ENCODE measurements around the gene LGR6. TPM values are rescaled to one million over a fixed set of nuclear protein-coding genes. Genes with fewer than 3 reads are reported as not detected.

The LGR6 gene
- total and polyA plus RNA-seq, 10 of the 15 experiments (the other 5 are each of a cell fraction or from before 2014, with no cell fraction given): not detected

DNA sequence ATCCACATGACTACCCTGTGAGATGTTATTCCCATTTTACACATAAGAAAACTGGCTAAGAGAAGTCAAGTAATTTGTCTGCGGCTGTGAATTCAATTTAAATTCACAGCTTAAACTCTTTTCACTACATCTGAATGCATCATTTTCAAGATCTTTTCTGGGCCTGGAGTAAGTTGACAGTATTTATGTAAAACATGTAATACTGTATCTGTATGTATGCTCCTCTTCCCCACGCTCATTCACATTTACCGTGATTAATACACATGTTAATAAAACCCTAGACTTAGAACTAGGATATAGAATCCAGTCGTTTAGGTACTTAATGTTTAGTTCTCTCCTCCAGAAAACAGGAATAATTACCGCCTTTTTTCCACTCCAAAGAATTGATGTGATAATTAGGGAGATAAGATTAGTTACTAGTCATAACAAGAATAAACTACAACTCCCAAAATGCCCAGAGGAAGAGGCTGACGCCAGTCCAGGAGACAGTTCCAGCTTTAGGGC lies 154.5 kb downstream of the LGR6 start:
- BruUV-seq (replicated peaks): no TSS peak
- ChIA-PET POLR2A (no interaction called here), RAD21 (ENCODE audit: unreplicated experiment) (interaction anchor here (0.7 to 1.6 kb wide), 4 partner anchors 86 to 372 kb away, joined by 3 to 4 read pairs (median 3); no protein-coding TSS in a partner anchor), SMC1A (ENCODE audit: uncharacterized antibody, unreplicated experiment) (interaction anchor here (0.5 to 2.6 kb wide), 2 partner anchors 10 to 12 kb away, joined by 3 to 9 read pairs; no protein-coding TSS in a partner anchor), CTCF (interaction anchor here (1.1 to 3.0 kb wide), 5 partner anchors 9 to 252 kb away, joined by 3 to 8 read pairs (median 4); partner anchors contain the start of gene LGR6)
- in situ Hi-C loops (cut with MboI) (no loop called here), intact Hi-C loops (cut with micrococcal nuclease; ENCODE audit: unreplicated experiment) (loop anchor here (5.0 to 10.0 kb wide), 2 partner anchors 97 to 269 kb away; no protein-coding TSS in a partner anchor)
- Histone ChIP-seq H3K4me3 (peak overlapping the region; percentile 52), H3K9ac (ENCODE audit: control insufficient read depth, insufficient read depth, low read length) (no peak overlapping the region), H4K20me1 (ENCODE audit: control insufficient read depth, insufficient read depth) (no peaks in the 10 kb centered on the region), H3K4me2 (ENCODE audit: control insufficient read depth, insufficient read depth) (peak overlapping the region; percentile 50), H3K9me3 (replicated peaks; ENCODE audit: control insufficient read depth, insufficient read depth, low read length) (no peaks in the 10 kb centered on the region), H3K27ac (ENCODE audit: control insufficient read depth, insufficient read depth) (no peak overlapping the region), H2AFZ (ENCODE audit: control insufficient read depth, low read depth, low read length) (peak overlapping the region; percentile 86), H3K79me2 (ENCODE audit: control insufficient read depth, insufficient read depth, low read length) (peaks cover 3% of the 10 kb centered on the region; the same call in 1 of the 2 replicates), H3K27me3 (replicated peaks in 1 of 2; ENCODE audit: control insufficient read depth in 2 of 2, insufficient read depth in 2 of 2, low read length in 1 of 2) (no peaks in the 10 kb centered on the region), H3K36me3 (ENCODE audit: control insufficient read depth in 2 of 2, insufficient read depth in 2 of 2, low read length in 1 of 2) (no peaks in the 10 kb centered on the region), H3K4me1 (ENCODE audit: control insufficient read depth, insufficient read depth, low read length) (no peaks in the 10 kb centered on the region; the same call in 1 of the 2 replicates)
- ATAC-seq (no peak), FAIRE-seq (no peak), DNase-seq (ENCODE audit: low read depth, low spot score) (no peak)
- TF ChIP-seq IKZF2 (IDR thresholded peaks at IDR 0.05) (0 out of 4 replicates have a peak, but pooled peaks have one; percentile 27 to 34), ATF7 (IDR thresholded peaks at IDR 0.05; ENCODE audit: low read depth) (peak; percentile 82; the same call in 1 of the 2 replicates), TBL1XR1 (IDR thresholded peaks at IDR 0.05; ENCODE audit: low read depth, low read length) (0 out of 2 replicates have a peak, but pooled peaks have one; percentile 62), JUND (IDR thresholded peaks at IDR 0.05; ENCODE audit: low read depth, low read length) (0 out of 2 replicates have a peak, but pooled peaks have one; percentile 42), POLR2A (IDR thresholded peaks at IDR 0.05; ENCODE audit: low read depth, low read length) (no peak), RB1 (IDR thresholded peaks at IDR 0.05; ENCODE audit: borderline replicate concordance) (no peak), GABPA (IDR thresholded peaks at IDR 0.05; ENCODE audit: low read depth) (peak; percentile 86), YBX1 (IDR thresholded peaks at IDR 0.05) (no peak), ESRRA (IDR thresholded peaks at IDR 0.05; ENCODE audit: low read length) (no peak), CREB1 (IDR thresholded peaks at IDR 0.05; ENCODE audit: low read depth) (peak; percentile 97), JUNB (IDR thresholded peaks at IDR 0.05) (peak; percentile 67), IRF4 (IDR thresholded peaks at IDR 0.05; ENCODE audit: low read depth, low read length) (peak; percentile 64; the same call in 1 of the 2 replicates), DPF2 (IDR thresholded peaks at IDR 0.05) (no peak)
- TF ChIP-seq, protein P1, sequence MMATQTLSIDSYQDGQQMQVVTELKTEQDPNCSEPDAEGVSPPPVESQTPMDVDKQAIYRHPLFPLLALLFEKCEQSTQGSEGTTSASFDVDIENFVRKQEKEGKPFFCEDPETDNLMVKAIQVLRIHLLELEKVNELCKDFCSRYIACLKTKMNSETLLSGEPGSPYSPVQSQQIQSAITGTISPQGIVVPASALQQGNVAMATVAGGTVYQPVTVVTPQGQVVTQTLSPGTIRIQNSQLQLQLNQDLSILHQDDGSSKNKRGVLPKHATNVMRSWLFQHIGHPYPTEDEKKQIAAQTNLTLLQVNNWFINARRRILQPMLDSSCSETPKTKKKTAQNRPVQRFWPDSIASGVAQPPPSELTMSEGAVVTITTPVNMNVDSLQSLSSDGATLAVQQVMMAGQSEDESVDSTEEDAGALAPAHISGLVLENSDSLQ (IDR thresholded peaks at IDR 0.05): 0 out of 2 replicates have a peak, but pooled peaks have one; percentile 27
- TF ChIP-seq, protein P2, sequence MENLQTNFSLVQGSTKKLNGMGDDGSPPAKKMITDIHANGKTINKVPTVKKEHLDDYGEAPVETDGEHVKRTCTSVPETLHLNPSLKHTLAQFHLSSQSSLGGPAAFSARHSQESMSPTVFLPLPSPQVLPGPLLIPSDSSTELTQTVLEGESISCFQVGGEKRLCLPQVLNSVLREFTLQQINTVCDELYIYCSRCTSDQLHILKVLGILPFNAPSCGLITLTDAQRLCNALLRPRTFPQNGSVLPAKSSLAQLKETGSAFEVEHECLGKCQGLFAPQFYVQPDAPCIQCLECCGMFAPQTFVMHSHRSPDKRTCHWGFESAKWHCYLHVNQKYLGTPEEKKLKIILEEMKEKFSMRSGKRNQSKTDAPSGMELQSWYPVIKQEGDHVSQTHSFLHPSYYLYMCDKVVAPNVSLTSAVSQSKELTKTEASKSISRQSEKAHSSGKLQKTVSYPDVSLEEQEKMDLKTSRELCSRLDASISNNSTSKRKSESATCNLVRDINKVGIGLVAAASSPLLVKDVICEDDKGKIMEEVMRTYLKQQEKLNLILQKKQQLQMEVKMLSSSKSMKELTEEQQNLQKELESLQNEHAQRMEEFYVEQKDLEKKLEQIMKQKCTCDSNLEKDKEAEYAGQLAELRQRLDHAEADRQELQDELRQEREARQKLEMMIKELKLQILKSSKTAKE (IDR thresholded peaks at IDR 0.05; ENCODE audit: low read depth, poor library complexity, severe bottlenecking): no peak
- TF ChIP-seq, protein P3, sequence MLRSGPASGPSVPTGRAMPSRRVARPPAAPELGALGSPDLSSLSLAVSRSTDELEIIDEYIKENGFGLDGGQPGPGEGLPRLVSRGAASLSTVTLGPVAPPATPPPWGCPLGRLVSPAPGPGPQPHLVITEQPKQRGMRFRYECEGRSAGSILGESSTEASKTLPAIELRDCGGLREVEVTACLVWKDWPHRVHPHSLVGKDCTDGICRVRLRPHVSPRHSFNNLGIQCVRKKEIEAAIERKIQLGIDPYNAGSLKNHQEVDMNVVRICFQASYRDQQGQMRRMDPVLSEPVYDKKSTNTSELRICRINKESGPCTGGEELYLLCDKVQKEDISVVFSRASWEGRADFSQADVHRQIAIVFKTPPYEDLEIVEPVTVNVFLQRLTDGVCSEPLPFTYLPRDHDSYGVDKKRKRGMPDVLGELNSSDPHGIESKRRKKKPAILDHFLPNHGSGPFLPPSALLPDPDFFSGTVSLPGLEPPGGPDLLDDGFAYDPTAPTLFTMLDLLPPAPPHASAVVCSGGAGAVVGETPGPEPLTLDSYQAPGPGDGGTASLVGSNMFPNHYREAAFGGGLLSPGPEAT (IDR thresholded peaks at IDR 0.05; ENCODE audit: low read depth): peak; percentile 66; the same call in 1 of the 2 replicates
- WGBS (ENCODE audit: insufficient coverage, insufficient replicate concordance, low lambda C conversion rate, missing lambda C conversion rate): 27% methylated on average over 6 of the region's 6 CpGs
